ENCODE data around the gene DSG1.
"Not testable (repeated sequence)": the region's sequence is repeated elsewhere in the genome, so short reads cannot be mapped to it uniquely, and the experiment has no call there.

Gene DSG1

DNA sequence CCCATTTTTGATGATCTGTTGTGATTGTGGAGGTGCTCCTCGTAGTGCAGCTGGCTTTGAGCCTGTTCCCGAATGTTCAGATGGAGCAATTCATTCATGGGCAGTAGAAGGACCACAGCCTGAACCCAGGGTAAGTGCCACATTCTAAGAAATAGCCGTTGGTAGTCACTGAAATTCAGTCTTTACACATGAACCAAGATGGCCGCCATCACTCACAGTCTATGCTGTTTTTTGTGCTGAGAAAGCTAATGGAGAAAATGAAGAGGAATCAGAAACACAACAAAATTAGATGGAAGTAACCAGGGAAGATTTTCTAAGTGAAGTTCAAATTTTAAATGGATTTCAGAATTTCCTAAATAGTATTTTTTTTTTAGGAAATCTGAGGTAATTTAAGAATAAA is 25.5 kb downstream of the DSG1 start:
- no peak for DNase-seq (ENCODE audit: extremely low read depth, low read depth)
- TF ChIP-seq, protein P1, sequence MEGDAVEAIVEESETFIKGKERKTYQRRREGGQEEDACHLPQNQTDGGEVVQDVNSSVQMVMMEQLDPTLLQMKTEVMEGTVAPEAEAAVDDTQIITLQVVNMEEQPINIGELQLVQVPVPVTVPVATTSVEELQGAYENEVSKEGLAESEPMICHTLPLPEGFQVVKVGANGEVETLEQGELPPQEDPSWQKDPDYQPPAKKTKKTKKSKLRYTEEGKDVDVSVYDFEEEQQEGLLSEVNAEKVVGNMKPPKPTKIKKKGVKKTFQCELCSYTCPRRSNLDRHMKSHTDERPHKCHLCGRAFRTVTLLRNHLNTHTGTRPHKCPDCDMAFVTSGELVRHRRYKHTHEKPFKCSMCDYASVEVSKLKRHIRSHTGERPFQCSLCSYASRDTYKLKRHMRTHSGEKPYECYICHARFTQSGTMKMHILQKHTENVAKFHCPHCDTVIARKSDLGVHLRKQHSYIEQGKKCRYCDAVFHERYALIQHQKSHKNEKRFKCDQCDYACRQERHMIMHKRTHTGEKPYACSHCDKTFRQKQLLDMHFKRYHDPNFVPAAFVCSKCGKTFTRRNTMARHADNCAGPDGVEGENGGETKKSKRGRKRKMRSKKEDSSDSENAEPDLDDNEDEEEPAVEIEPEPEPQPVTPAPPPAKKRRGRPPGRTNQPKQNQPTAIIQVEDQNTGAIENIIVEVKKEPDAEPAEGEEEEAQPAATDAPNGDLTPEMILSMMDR (IDR thresholded peaks at IDR 0.05; ENCODE audit: low read depth, low read length), result no peak

DNA sequence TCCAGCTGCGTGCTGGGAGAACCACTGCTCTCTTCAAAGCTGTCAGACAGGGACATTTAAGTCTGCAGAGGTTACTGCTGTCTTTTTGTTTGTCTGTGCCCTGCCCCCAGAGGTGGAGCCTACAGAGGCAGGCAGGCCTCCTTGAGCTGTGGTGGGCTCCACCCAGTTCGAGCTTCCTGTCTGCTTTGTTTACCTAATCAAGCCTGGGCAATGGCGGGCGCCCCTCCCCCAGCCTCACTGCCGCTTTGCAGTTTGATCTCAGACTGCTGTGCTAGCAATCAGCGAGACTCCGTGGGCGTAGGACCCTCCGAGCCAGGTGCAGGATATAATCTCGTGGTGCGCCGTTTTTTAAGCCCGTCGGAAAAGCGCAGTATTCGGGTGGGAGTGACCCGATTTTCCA is 35.4 kb downstream of the DSG1 start:
- not testable (repeated sequence) for DNase-seq (ENCODE audit: extremely low read depth, low read depth)

DNA sequence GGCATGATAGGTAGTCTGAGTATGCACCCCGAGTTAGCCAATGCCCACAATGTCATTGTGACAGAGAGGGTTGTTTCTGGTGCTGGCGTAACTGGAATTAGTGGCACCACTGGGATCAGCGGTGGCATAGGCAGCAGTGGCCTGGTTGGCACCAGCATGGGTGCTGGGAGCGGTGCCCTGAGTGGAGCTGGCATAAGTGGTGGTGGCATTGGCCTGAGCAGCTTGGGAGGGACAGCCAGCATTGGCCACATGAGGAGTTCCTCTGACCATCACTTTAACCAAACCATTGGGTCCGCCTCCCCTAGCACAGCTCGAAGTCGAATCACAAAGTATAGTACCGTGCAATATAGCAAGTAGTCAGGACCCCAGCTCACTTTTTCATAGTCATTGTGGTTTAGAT is 37.0 kb downstream of the DSG1 start:
- no peak for DNase-seq (ENCODE audit: extremely low read depth, low read depth)
- TF ChIP-seq, protein P1 (IDR thresholded peaks at IDR 0.05; ENCODE audit: low read depth, low read length), result no peak

DNA sequence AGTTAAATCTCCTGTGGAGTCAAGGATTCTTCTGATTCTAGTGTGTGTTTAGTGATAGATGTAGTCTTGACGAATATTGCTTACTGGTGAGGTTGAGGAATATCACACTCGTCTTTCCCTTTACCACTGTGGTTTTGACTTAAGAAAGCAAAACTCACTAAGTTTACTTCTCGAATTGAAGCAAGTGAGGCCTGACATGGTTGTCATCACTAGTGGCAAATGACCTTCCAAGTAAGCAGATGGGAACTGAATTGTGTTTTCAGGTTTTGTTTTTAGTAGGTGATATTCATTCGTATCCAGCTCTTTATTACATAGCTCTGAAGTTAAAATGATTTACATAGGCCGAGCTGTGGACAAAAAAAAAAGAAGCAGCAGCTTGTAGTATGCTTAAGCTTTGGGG is 38.1 kb downstream of the DSG1 start:
- no peak for DNase-seq (ENCODE audit: extremely low read depth, low read depth)
- TF ChIP-seq, protein P1 (IDR thresholded peaks at IDR 0.05; ENCODE audit: low read depth, low read length), result no peak

DNA sequence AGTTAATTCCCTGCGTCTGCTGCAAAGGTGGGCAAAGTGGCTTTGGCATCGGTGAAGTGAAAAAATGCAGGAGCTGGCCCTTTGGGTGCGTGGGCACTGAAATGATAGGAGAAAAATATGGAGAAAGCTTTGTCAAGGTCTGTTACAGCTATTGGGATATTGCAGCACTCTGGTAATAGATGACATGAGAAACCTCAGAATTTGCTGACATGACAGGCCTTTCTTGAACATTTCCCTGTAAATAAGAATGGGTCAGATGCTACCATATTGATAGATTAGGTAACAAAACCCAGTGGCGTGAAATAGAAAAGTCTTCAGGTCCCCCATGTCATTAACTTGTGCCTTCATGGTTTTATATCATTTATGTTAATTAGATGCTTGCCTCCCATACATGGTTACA is 46.2 kb downstream of the DSG1 start:
- no peak for DNase-seq (ENCODE audit: extremely low read depth, low read depth)
- TF ChIP-seq, protein P1 (IDR thresholded peaks at IDR 0.05; ENCODE audit: low read depth, low read length), result no peak

DNA sequence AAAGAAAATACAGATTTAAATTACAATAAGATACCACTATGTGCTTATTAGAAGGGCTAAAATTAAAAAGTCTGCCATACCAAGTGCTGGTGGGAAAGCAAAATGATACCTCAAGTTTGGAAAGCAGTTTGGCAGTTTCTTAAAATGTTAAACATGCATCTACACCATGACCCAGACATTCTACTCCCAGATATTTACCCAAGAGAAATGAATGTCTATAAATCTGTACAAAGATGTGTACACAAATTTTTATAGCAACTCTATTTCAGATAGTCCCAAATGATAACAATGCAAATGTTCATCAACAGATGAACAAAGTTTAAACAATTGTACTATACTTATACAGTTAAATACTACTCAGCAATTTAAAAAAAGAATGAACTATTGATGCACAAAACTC is 51.5 kb downstream of the DSG1 start:
- TF ChIP-seq, protein P1 (IDR thresholded peaks at IDR 0.05; ENCODE audit: low read depth, low read length), result no peak
- no peak for DNase-seq (ENCODE audit: extremely low read depth, low read depth)

DNA sequence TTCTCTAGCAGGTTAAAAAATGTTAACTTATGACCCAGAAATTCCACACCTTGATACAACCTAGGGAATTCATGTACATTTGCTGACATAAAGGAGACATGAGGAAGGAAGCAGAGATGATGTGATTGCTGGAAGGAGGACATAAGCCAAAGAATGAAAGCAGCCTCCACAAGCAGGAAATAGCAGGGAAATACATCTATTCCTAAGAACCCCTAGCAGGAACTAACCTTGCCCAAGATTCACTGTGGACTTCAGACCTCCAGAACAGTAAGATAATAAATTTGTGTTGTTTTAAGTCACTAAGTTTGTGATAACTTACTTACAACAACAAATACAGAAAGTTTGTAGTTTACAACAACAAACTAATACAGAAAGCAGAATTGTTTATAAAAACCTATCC is 54.0 kb downstream of the DSG1 start:
- DNase-seq (ENCODE audit: extremely low read depth, low read depth), result no peak

DNA sequence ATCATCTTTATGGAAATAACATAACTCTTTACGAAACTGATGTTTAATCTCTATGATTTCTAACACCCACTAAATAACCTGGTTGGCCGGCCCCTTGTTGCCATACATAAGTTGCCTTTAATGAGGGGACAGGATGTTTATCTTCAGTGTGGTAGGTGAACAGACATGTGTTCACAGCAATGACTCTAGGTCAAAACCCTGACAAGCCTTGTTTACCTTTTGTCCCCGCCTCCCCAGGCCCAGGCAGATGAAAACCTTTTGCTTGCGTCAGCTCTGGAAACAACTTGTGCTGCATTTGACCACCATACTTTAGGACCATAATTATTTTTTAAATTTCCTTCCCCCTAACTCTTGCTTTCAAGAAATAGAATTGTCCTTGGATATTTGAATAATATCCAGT is 55.7 kb downstream of the DSG1 start:
- TF ChIP-seq, protein P1 (IDR thresholded peaks at IDR 0.05; ENCODE audit: low read depth, low read length), result no peak
- no peak for DNase-seq (ENCODE audit: extremely low read depth, low read depth)

More for the DNA sequence above, 54.0 kb downstream of the DSG1 start:
- TF ChIP-seq, protein P1 (IDR thresholded peaks at IDR 0.05; ENCODE audit: low read depth, low read length), result no peak

Measured in AG09319 (cell line).